Embryonic facial prominence (tissue), 1 donor: ENCODE data around the gene DCHS2.
"Not testable (repeated sequence)": the region's sequence is repeated elsewhere in the genome, so short reads cannot be mapped to it uniquely, and the experiment has no call there.

Source experiments
- DNase-seq: peaks from one replicate; pipeline ENCODE4 v3.0.0-alpha.2; 2016; ENCODE audit errors: extremely low spot score

Gene DCHS2

GRCh38 chr4:154217384-154217783 is 274.2 kb downstream of the DCHS2 start:
- not testable (repeated sequence) for DNase-seq

GRCh38 chr4:154211506-154211905 is 280.1 kb downstream of the DCHS2 start:
- DNase-seq = no peak

- no peak for DNase-seq
These were observed 283.2 kb downstream of the DCHS2 start for GRCh38 chr4:154208424-154208823.

GRCh38 chr4:154205471-154205870 is 286.1 kb downstream of the DCHS2 start:
- no peak for DNase-seq

GRCh38 chr4:154194649-154195048 is 296.9 kb downstream of the DCHS2 start:
- DNase-seq = no peak

- DNase-seq = no peak
These were observed 299.0 kb downstream of the DCHS2 start for GRCh38 chr4:154192585-154192984.

- DNase-seq = no peak
These were observed 302.3 kb downstream of the DCHS2 start for GRCh38 chr4:154189346-154189745.

- no peak for DNase-seq
These were observed 304.7 kb downstream of the DCHS2 start for GRCh38 chr4:154186888-154187287.

GRCh38 chr4:154186035-154186434 is 305.6 kb downstream of the DCHS2 start:
- no peak for DNase-seq

GRCh38 chr4:154184238-154184637 is 307.4 kb downstream of the DCHS2 start:
- no peak for DNase-seq

GRCh38 chr4:154183264-154183663 is 308.3 kb downstream of the DCHS2 start:
- DNase-seq = no peak
